ENCODE measurements around the gene ETV1. TPM values are rescaled to one million over a fixed set of nuclear protein-coding genes. Genes with fewer than 3 reads are reported as not detected.

Gene ETV1
- total RNA-seq, 1 donor from 2014 or later, result 15.2 TPM

GRCh38 chr7:13987395-13987794, 2.1 kb downstream of the ETV1 start:
- H3K27ac Mint-ChIP-seq (ENCODE audit: unreplicated experiment), result no peak overlapping the region

GRCh38 chr7:13986208-13986607, 3.3 kb downstream of the ETV1 start:
- Mint-ChIP-seq H3K36me3 (ENCODE audit: unreplicated experiment) (peaks cover 2% of the 10 kb centered on the region), H3K27ac (ENCODE audit: unreplicated experiment) (no peak overlapping the region)

More at GRCh38 chr7:13987395-13987794, 2.1 kb downstream of the ETV1 start:
- H3K4me1 Mint-ChIP-seq (ENCODE audit: unreplicated experiment), result peaks cover 2% of the 10 kb centered on the region
- H3K36me3 Mint-ChIP-seq (ENCODE audit: unreplicated experiment), result peaks cover 2% of the 10 kb centered on the region
- no peak overlapping the region for H3K4me3 Mint-ChIP-seq (ENCODE audit: unreplicated experiment)
- TF ChIP-seq CTCF (IDR thresholded peaks at IDR 0.05), result no peak
- no peak for DNase-seq (ENCODE audit: extremely low spot score, unreplicated experiment)
- H3K9me3 Mint-ChIP-seq (ENCODE audit: unreplicated experiment), result no peaks in the 10 kb centered on the region
- no peaks in the 10 kb centered on the region for H3K27me3 Mint-ChIP-seq (ENCODE audit: unreplicated experiment)

GRCh38 chr7:13984831-13985685, 4.4 kb downstream of the ETV1 start:
- H3K9me3 Mint-ChIP-seq (ENCODE audit: unreplicated experiment), result no peaks in the 10 kb centered on the region
- TF ChIP-seq CTCF (IDR thresholded peaks at IDR 0.05), result no peak
- peaks cover 2% of the 10 kb centered on the region for H3K36me3 Mint-ChIP-seq (ENCODE audit: unreplicated experiment)
- no peak overlapping the region for H3K27ac Mint-ChIP-seq (ENCODE audit: unreplicated experiment)
- no peaks in the 10 kb centered on the region for H3K27me3 Mint-ChIP-seq (ENCODE audit: unreplicated experiment)
- peaks cover 18% of the 10 kb centered on the region for H3K4me1 Mint-ChIP-seq (ENCODE audit: unreplicated experiment)
- H3K4me3 Mint-ChIP-seq (ENCODE audit: unreplicated experiment), result no peak overlapping the region
- DNase-seq (ENCODE audit: extremely low spot score, unreplicated experiment), result no peak

More at GRCh38 chr7:13986208-13986607, 3.3 kb downstream of the ETV1 start:
- DNase-seq (ENCODE audit: extremely low spot score, unreplicated experiment), result no peak
- H3K4me3 Mint-ChIP-seq (ENCODE audit: unreplicated experiment), result no peak overlapping the region
- TF ChIP-seq CTCF (IDR thresholded peaks at IDR 0.05), result no peak
- H3K4me1 Mint-ChIP-seq (ENCODE audit: unreplicated experiment), result peaks cover 6% of the 10 kb centered on the region
- H3K27me3 Mint-ChIP-seq (ENCODE audit: unreplicated experiment), result no peaks in the 10 kb centered on the region
- H3K9me3 Mint-ChIP-seq (ENCODE audit: unreplicated experiment), result no peaks in the 10 kb centered on the region

- H3K9me3 Mint-ChIP-seq (ENCODE audit: unreplicated experiment), result no peaks in the 10 kb centered on the region
- DNase-seq (ENCODE audit: extremely low spot score, unreplicated experiment), result no peak
- no peaks in the 10 kb centered on the region for H3K27me3 Mint-ChIP-seq (ENCODE audit: unreplicated experiment)
- H3K27ac Mint-ChIP-seq (ENCODE audit: unreplicated experiment), result no peak overlapping the region
- TF ChIP-seq CTCF (IDR thresholded peaks at IDR 0.05), result no peak
- H3K4me1 Mint-ChIP-seq (ENCODE audit: unreplicated experiment), result peaks cover 27% of the 10 kb centered on the region
- no peak overlapping the region for H3K4me3 Mint-ChIP-seq (ENCODE audit: unreplicated experiment)
- peaks cover 2% of the 10 kb centered on the region for H3K36me3 Mint-ChIP-seq (ENCODE audit: unreplicated experiment)
These were observed 5.4 kb downstream of the ETV1 start for GRCh38 chr7:13984061-13984460.

GRCh38 chr7:13982940-13983677, 6.4 kb downstream of the ETV1 start:
- TF ChIP-seq CTCF (IDR thresholded peaks at IDR 0.05), result no peak
- no peaks in the 10 kb centered on the region for H3K27me3 Mint-ChIP-seq (ENCODE audit: unreplicated experiment)
- no peak for DNase-seq (ENCODE audit: extremely low spot score, unreplicated experiment)
- H3K9me3 Mint-ChIP-seq (ENCODE audit: unreplicated experiment), result no peaks in the 10 kb centered on the region
- H3K36me3 Mint-ChIP-seq (ENCODE audit: unreplicated experiment), result peaks cover 2% of the 10 kb centered on the region
- no peak overlapping the region for H3K4me3 Mint-ChIP-seq (ENCODE audit: unreplicated experiment)
- H3K27ac Mint-ChIP-seq (ENCODE audit: unreplicated experiment), result no peak overlapping the region
- peaks cover 31% of the 10 kb centered on the region for H3K4me1 Mint-ChIP-seq (ENCODE audit: unreplicated experiment)
